GM20000 (cell line): ENCODE data around the gene HNRNPH1.

ENCODE experiments used
- DNase-seq: peaks from one replicate; pipeline ENCODE4 v3.0.0; 2012; ENCODE audit warnings: low spot score
- CTCF ChIP-seq: IDR thresholded peaks from 2 replicates; pipeline ENCODE4 v1.5.1; 2012; ENCODE audit warnings: mild to moderate bottlenecking, control low read depth; ENCODE audit errors: extremely low read depth, missing control alignments

The HNRNPH1 gene

GRCh38 chr5:179612577-179613459, 10.7 kb downstream of the HNRNPH1 start:
- no peak for DNase-seq
- no peak for TF ChIP-seq CTCF

GRCh38 chr5:179610903-179611265, 12.6 kb downstream of the HNRNPH1 start:
- no peak for DNase-seq
- no peak for TF ChIP-seq CTCF

- TF ChIP-seq CTCF: no peak
- DNase-seq: no peak
Observed at GRCh38 chr5:179610109-179610902, 13.2 kb downstream of the HNRNPH1 start.

GRCh38 chr5:179609834-179610108, 13.7 kb downstream of the HNRNPH1 start:
- DNase-seq: no peak
- no peak for TF ChIP-seq CTCF

- no peak for TF ChIP-seq CTCF
- DNase-seq: no peak
Observed at GRCh38 chr5:179608131-179608581, 15.3 kb downstream of the HNRNPH1 start.

GRCh38 chr5:179607160-179607931, 16.1 kb downstream of the HNRNPH1 start:
- no peak for TF ChIP-seq CTCF
- DNase-seq: no peak

GRCh38 chr5:179606910-179607159, 16.6 kb downstream of the HNRNPH1 start:
- DNase-seq: no peak
- TF ChIP-seq CTCF: no peak
